Left lung (tissue), 10 donors: ENCODE data around the gene CCDC134. TPM values are rescaled to one million over a fixed set of nuclear protein-coding genes. Genes with fewer than 3 reads are reported as not detected.

Experiments
- ATAC-seq: fragments of 200-7000 bp; cut with Tn5 transposase; one replicate; pipeline ENCODE4 v1.9.1; 2020; ENCODE audit warnings: moderate library complexity
- DNase-seq, 4 donors: peaks; one replicate each; pipeline ENCODE4 v3.0.0-alpha.2; 2013 to 2020
- H3K27ac ChIP-seq, 2 donors: fragments of 200-600 bp; sonication (generic) in 1 of 2; one replicate each; pipeline versions ENCODE4 v1.5.0 to v1.8.0; 2020 to 2021
- H3K27me3 ChIP-seq, 2 donors: fragments of 200-600 bp; sonication (generic) in 1 of 2; one replicate each; pipeline versions ENCODE4 v1.5.0 to v1.8.0; 2020 to 2021
- H3K36me3 ChIP-seq, 2 donors: fragments of 200-600 bp; sonication (generic) in 1 of 2; one replicate each; pipeline versions ENCODE4 v1.5.0 to v1.8.0; 2020 to 2021
- H3K4me1 ChIP-seq, 2 donors: fragments of 200-600 bp; one replicate each; pipeline ENCODE4 v1.8.0; 2021
- H3K4me3 ChIP-seq, 2 donors: fragments of 200-600 bp; sonication (generic) in 1 of 2; one replicate each; pipeline versions ENCODE4 v1.5.0 to v1.8.0; 2020 to 2021; ENCODE audit warnings: mild to moderate bottlenecking in 1 of 2
- H3K9me3 ChIP-seq, 2 donors: fragments of 200-600 bp; sonication (generic) in 1 of 2; one replicate each; pipeline versions ENCODE4 v1.5.0 to v1.8.0; 2020 to 2021
- intact Hi-C, 2 donors: fragments of 100-400 bp; cut with DNase I; formaldehyde crosslinking; loops; one replicate each; pipeline versions ENCODE4 v1.11.2 to v1.14.2; 2022
- polyA plus RNA-seq, 6 donors: library from polyadenylated mRNA; unstranded; fragments of 120-200 nt; gene quantifications; one replicate each; pipeline ENCODE4 v1.2.1, GENCODE V29; 2013; ENCODE audit not compliant: insufficient read length in 6 of 6
- total RNA-seq, 2 donors: library from RNA; stranded (reverse); fragmentation: NEBNext Ultra II Directional; extraction: Animal tissue kit (Norgen Biotek cat#: 25700); gene quantifications; one replicate each; pipeline ENCODE4 v1.2.1, GENCODE V29; 2021
- TF ChIP-seq, protein P1 (sequence below), 2 donors: fragments of 200-600 bp; sonication (generic) in 1 of 2; IDR thresholded peaks; one replicate each; pipeline versions ENCODE4 v1.5.0 to v1.8.0; 2021; ENCODE audit warnings: antibody characterized with exemption in 2 of 2
- donor health status: DM: no; HTN: yes; CAD: no.
- donor health status: DM: no; HTN: no; CAD: no.

CCDC134 gene
- total and polyA plus RNA-seq, 8 donors = 7.9 to 14.1 (median 9.8) TPM

DNA sequence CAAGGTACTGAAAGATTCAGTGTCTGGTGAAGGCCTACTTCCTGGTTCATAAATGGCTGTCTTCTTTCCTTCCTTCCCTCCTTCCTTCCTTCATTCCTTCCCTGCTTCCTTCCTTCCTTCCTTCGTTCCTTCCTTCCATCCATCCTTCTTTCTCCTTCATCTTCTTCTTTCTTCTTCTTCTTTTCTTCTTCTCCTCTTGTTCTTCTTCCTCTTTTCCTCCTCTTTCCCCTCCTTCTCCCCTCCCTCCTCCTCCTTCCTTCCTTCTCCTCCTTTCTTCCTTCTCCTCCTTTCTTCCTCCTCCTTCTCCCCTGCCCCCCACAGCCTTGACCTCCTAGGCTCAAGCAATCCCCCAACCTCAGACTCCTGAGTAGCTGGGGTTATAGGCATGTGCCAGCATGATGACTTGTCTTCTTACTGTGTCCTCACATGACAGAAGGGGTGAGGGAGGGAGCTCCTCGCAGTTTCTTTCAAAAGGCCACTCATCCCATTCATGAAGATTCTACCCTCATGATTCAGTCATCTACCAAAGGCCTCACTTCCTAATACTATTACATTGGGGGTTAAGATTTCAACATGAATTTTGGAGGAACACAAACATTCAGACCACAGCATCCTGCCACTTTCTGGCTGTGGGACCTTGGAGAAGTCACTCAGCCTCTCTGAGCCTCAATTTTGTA lies 22.6 kb upstream of the CCDC134 start:
- Histone ChIP-seq H3K4me1 (peaks cover 0 to 28% of the 10 kb centered on the region in 2 donors), H3K36me3 (no peaks in the 10 kb centered on the region), H3K9me3 (no peaks in the 10 kb centered on the region), H3K27me3 (no peaks in the 10 kb centered on the region), H3K4me3 (no peak overlapping the region), H3K27ac (peak overlapping the region in 1 of 2 donors; percentile 25)
- ATAC-seq = no peak
- TF ChIP-seq, protein P1, sequence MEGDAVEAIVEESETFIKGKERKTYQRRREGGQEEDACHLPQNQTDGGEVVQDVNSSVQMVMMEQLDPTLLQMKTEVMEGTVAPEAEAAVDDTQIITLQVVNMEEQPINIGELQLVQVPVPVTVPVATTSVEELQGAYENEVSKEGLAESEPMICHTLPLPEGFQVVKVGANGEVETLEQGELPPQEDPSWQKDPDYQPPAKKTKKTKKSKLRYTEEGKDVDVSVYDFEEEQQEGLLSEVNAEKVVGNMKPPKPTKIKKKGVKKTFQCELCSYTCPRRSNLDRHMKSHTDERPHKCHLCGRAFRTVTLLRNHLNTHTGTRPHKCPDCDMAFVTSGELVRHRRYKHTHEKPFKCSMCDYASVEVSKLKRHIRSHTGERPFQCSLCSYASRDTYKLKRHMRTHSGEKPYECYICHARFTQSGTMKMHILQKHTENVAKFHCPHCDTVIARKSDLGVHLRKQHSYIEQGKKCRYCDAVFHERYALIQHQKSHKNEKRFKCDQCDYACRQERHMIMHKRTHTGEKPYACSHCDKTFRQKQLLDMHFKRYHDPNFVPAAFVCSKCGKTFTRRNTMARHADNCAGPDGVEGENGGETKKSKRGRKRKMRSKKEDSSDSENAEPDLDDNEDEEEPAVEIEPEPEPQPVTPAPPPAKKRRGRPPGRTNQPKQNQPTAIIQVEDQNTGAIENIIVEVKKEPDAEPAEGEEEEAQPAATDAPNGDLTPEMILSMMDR (IDR thresholded peaks at IDR 0.05) = no peak
- intact Hi-C loops = no loop called here
- DNase-seq = no peak

DNA sequence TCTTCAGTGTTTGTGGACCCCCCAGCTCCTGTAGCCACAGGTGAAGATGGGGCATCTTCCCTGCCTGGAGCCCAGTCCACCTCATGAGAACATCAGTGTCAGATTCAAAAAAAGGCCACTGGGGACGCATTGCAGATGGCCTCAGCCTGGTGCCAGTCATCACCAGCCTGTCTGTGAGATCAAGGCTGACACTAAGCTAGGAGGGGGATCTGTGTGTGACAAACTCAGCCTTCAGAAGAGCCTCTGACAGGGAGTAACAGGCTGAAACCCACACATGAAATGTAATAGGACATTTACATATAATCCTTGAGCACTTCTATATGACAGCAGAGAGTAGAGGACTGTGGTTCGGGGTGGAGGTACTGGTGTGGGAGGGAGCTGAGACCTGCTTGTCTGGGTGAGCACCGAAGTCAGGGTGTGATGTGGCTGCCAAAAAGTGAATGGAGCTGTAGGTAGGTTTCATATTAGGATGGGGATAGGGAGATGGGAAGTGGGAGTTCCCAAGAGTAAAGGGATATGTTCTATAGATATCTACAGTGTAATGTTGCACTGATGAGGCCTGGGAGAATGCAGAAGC lies 20.5 kb upstream of the CCDC134 start:
- peaks cover 0 to 28% of the 10 kb centered on the region in 2 donors for H3K4me1 ChIP-seq
- DNase-seq (no peak), ATAC-seq (no peak)
- H3K36me3 ChIP-seq = no peaks in the 10 kb centered on the region
- no peaks in the 10 kb centered on the region for H3K27me3 ChIP-seq
- no peak overlapping the region for H3K4me3 ChIP-seq
- no peaks in the 10 kb centered on the region for H3K9me3 ChIP-seq
- H3K27ac ChIP-seq = peak overlapping the region in 1 of 2 donors; percentile 77
- TF ChIP-seq, protein P1 (IDR thresholded peaks at IDR 0.05) = no peak
- intact Hi-C loops = no loop called here

DNA sequence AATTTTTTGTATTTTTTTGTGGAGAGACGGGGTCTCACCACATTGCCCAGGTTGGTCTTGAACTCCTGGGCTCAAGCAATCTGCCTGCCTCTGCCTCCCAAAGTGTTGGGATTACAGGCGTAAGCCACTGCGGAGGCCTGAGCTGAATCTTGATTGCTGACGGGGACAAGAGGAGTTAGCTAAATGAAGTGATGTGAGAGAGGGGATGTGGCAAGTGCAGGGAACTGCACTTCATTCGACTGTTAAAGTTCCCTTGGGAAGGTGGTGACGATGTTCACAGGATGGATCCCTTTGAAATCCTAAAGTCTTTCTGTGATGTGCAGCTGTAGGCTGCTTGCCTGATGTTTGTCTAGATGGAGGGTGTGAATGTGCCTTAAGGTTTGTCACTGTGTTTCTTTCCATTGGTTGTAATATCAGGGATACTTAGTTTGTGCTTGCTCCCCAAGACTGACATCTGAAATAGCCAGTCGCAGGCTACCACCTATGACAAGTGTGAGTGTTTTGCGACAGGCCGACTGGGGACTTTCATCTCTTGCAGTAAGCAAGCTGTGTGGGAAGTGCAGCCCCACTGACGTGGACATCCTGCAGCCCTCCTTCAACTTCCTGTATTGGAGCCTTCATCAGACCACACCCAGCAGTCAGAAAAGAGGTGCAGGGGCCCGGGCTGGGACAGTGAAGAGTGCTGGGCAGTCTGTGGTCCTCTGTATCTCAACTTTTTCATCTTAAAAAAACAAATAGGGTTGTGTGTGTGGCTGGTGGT lies 19.6 kb upstream of the CCDC134 start:
- peak; percentile 88 for ATAC-seq
- H3K4me3 ChIP-seq = peak overlapping the region in 1 of 2 donors; percentile 40
- no peaks in the 10 kb centered on the region for H3K9me3 ChIP-seq
- intact Hi-C loops = no loop called here
- peaks cover 0 to 28% of the 10 kb centered on the region in 2 donors for H3K4me1 ChIP-seq
- H3K27ac ChIP-seq = peak overlapping the region; percentile 19 to 77
- DNase-seq = peak in 3 of 4 donors; percentile 42 to 88 (median 83)
- TF ChIP-seq, protein P1 (IDR thresholded peaks at IDR 0.05) = no peak
- H3K36me3 ChIP-seq = no peaks in the 10 kb centered on the region
- H3K27me3 ChIP-seq = no peaks in the 10 kb centered on the region

DNA sequence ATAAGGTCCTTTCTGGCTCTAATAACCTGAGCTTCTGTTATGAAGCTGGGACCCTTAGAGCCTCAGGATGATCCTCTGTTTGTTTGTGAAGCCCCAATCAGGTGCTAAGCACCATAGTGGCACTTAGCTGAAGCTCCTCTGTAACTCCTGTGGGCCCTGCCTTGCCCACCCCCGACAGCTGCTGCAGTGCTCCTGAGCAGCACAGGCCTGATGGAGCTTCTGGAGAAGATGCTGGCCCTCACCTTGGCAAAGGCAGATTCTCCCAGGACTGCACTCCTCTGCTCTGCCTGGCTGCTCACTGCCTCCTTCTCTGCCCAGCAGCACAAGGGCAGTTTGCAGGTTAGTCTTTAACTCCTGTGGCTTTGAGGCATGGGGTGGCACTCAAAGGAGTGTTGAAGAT lies 19.0 kb upstream of the CCDC134 start:
- H3K27me3 ChIP-seq = no peaks in the 10 kb centered on the region
- H3K36me3 ChIP-seq = no peaks in the 10 kb centered on the region
- peak overlapping the region in 1 of 2 donors; percentile 77 for H3K27ac ChIP-seq
- peak overlapping the region in 1 of 2 donors; percentile 40 for H3K4me3 ChIP-seq
- ATAC-seq (peak; percentile 16), DNase-seq (no peak)
- TF ChIP-seq, protein P1 (IDR thresholded peaks at IDR 0.05) = no peak
- H3K9me3 ChIP-seq = no peaks in the 10 kb centered on the region
- intact Hi-C loops = no loop called here
- peaks cover 0 to 28% of the 10 kb centered on the region in 2 donors for H3K4me1 ChIP-seq

DNA sequence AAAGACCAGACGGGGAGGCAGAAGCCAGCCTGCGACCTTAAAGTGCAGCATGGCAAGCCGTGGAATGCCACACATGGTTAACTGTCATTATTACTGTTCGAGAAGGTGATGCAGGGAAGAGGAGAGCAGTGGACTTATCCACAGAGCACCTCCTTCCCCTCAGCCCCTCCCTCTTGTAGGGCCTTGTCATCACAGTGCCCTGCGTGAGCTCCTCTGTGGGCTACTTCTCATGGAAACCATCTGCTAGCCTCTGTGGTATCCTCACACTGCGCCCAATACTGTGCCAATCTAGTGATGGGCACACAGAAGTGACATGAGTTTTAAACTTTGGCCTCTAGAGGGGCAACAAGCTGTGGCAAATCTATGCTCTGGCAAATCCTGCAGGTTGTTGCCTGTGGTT lies 18.2 kb upstream of the CCDC134 start:
- Histone ChIP-seq H3K27me3 (no peaks in the 10 kb centered on the region), H3K9me3 (no peaks in the 10 kb centered on the region), H3K4me1 (peaks cover 0 to 26% of the 10 kb centered on the region in 2 donors), H3K4me3 (peak overlapping the region in 1 of 2 donors; percentile 40), H3K27ac (peak overlapping the region in 1 of 2 donors; percentile 77), H3K36me3 (no peaks in the 10 kb centered on the region)
- ATAC-seq = no peak
- TF ChIP-seq, protein P1 (IDR thresholded peaks at IDR 0.05) = no peak
- intact Hi-C loops = no loop called here
- no peak for DNase-seq
